B cell (primary cell): ENCODE results near the gene INTS14. TPM values are rescaled to one million over a fixed set of nuclear protein-coding genes. Genes with fewer than 3 reads are reported as not detected.

Experiments
- ATAC-seq: fragments of 200-7000 bp; cut with Tn5 transposase; one replicate; pipeline ENCODE4 v1.10.0; 2021; ENCODE audit warnings: low read depth, mild to moderate bottlenecking, moderate number of reproducible peaks, moderate library complexity
- CTCF ChIA-PET: fragments of 350-600 bp; sonication (Branson Sonifier 250); formaldehyde crosslinking; loops from one replicate; lab custom pipeline; 2021; ENCODE audit warnings: antibody characterized with exemption, inconsistent platforms; lab: Charles Lee
- POLR2A ChIA-PET: fragments of 350-600 bp; sonication (Branson Sonifier 250); formaldehyde crosslinking; loops from one replicate; lab custom pipeline; 2021; ENCODE audit warnings: antibody characterized with exemption; lab: Charles Lee
- DNase-seq: peaks from one replicate; pipeline ENCODE4 v3.0.0; 2013
- H2AFZ ChIP-seq: 2 replicates; pipeline ENCODE4 v1.6.1; 2012; ENCODE audit warnings: mild to moderate bottlenecking, low read depth, low read length; ENCODE audit not compliant: insufficient read depth, poor library complexity, severe bottlenecking
- H3K27ac ChIP-seq, 2 donors: 1 replicate in 1 of 2; 2 replicates in 1 of 2; pipeline ENCODE4 v1.5.1; 2012 to 2013; ENCODE audit warnings: low read length in 2 of 2, mild to moderate bottlenecking in 2 of 2, moderate library complexity in 1 of 2
- H3K27me3 ChIP-seq, 4 experiments: fragments of 200-600 bp in 1 of 4; sonication (generic) in 1 of 4; replicated peaks in 1 of 4; 1 replicate in 2 of 4; 2 replicates in 2 of 4; pipeline versions ENCODE4 v1.6.1 to v1.7.0; 2013 to 2016; ENCODE audit warnings: low read length in 3 of 4, mild to moderate bottlenecking in 2 of 4, mixed read lengths in 1 of 4, moderate library complexity in 1 of 4; ENCODE audit not compliant: insufficient read depth in 4 of 4, control insufficient read depth in 3 of 4; ENCODE audit errors: control extremely low read depth in 1 of 4
- H3K36me3 ChIP-seq, 2 experiments: replicated peaks in 1 of 2; 1 replicate in 1 of 2; 2 replicates in 1 of 2; pipeline versions ENCODE4 v1.6.1 to v1.7.1; 2013; ENCODE audit warnings: low read length in 1 of 2; ENCODE audit not compliant: insufficient read depth in 2 of 2, control insufficient read depth in 1 of 2; ENCODE audit errors: control extremely low read depth in 1 of 2, extremely low read depth in 1 of 2
- H3K4me1 ChIP-seq, 2 donors: fragments of 200-600 bp in 1 of 2; sonication (generic) in 1 of 2; 1 replicate in 1 of 2; 2 replicates in 1 of 2; pipeline versions ENCODE4 v1.5.1 to v1.6.1; 2013 to 2017; ENCODE audit warnings: low read length in 2 of 2; ENCODE audit not compliant: control insufficient read depth in 2 of 2, insufficient read depth in 2 of 2
- H3K4me2 ChIP-seq: replicated peaks from 2 replicates; pipeline ENCODE3; 2012; ENCODE audit warnings: mild to moderate bottlenecking, low read depth, low read length; ENCODE audit not compliant: poor library complexity, severe bottlenecking
- H3K4me3 ChIP-seq, 5 experiments: fragments of 200-600 bp in 1 of 5; sonication (generic) in 1 of 5; 1 replicate in 3 of 5; 2 replicates in 2 of 5; pipeline versions ENCODE4 v1.5.1 to v1.7.0; 2011 to 2016; ENCODE audit warnings: low read length in 4 of 5, mild to moderate bottlenecking in 4 of 5, low read depth in 2 of 5, control low read depth in 1 of 5, moderate library complexity in 1 of 5; ENCODE audit not compliant: insufficient read depth in 1 of 5; ENCODE audit errors: control extremely low read depth in 1 of 5, extremely low read depth in 1 of 5
- H3K79me2 ChIP-seq: fragments of 200-600 bp; sonication (generic); one replicate; pipeline ENCODE4 v1.6.0; 2016; ENCODE audit warnings: low read length; ENCODE audit not compliant: control insufficient read depth, insufficient read depth
- H3K9ac ChIP-seq: fragments of 200-600 bp; sonication (generic); 2 replicates; pipeline ENCODE4 v1.6.1; 2017; ENCODE audit warnings: mild to moderate bottlenecking, low read length, moderate library complexity
- H3K9me3 ChIP-seq, 3 donors: one replicate each; pipeline versions ENCODE4 v1.6.1 to v1.7.1; 2013; ENCODE audit warnings: low read length in 2 of 3; ENCODE audit not compliant: control insufficient read depth in 2 of 3, insufficient read depth in 1 of 3; ENCODE audit errors: control extremely low read depth in 1 of 3
- H4K20me1 ChIP-seq: 2 replicates; pipeline ENCODE4 v1.6.0; 2012; ENCODE audit warnings: mild to moderate bottlenecking, low read length; ENCODE audit not compliant: insufficient read depth, control insufficient read depth, poor library complexity, severe bottlenecking
- H3K27ac Mint-ChIP-seq: one replicate; pipeline ENCODE4 v1.8.0; 2021; ENCODE audit warnings: mixed read lengths
- H3K27me3 Mint-ChIP-seq: one replicate; pipeline ENCODE4 v1.8.0; 2021; ENCODE audit warnings: mixed read lengths
- H3K4me1 Mint-ChIP-seq: one replicate; pipeline ENCODE4 v1.8.0; 2021; ENCODE audit warnings: mixed read lengths
- H3K4me3 Mint-ChIP-seq: one replicate; pipeline ENCODE4 v1.8.0; 2021; ENCODE audit warnings: mixed read lengths
- H3K9me3 Mint-ChIP-seq: one replicate; pipeline ENCODE4 v1.8.0; 2022; ENCODE audit warnings: mixed read lengths; ENCODE audit not compliant: insufficient read depth
- EZH2 ChIP-seq: IDR thresholded peaks from 2 replicates; pipeline ENCODE4 v1.6.1; 2012; ENCODE audit warnings: borderline replicate concordance, low read depth, mild to moderate bottlenecking, moderate library complexity, low read length; ENCODE audit not compliant: insufficient read depth, poor library complexity, severe bottlenecking
- WGBS: methylation state at CpG from one replicate; pipeline ENCODE4 v1.1.5; 2013; ENCODE audit warnings: missing lambda C conversion rate; ENCODE audit not compliant: insufficient coverage; 5-methylcytosine and 5-hydroxymethylcytosine counted together
- intact Hi-C: fragments of 100-400 bp; cut with micrococcal nuclease; formaldehyde crosslinking; loops from one replicate; pipeline ENCODE4 v1.10.0; 2022
- polyA plus RNA-seq: library from polyadenylated mRNA; depleted of rRNA; stranded (reverse); fragments of >200 nt; gene quantifications from 2 replicates; pipeline ENCODE4 v1.2.3, GENCODE V29; 2012
- total RNA-seq, 2 donors: library from RNA; stranded (reverse); fragments of 120-200 nt in 1 of 2; gene quantifications; 1 replicate in 1 of 2; 2 replicates in 1 of 2; pipeline versions ENCODE4 v1.2.3 to v1.2.4, GENCODE V29; 2013 to 2022
- TF ChIP-seq, protein P1 (sequence below): fragments of 200-600 bp; IDR thresholded peaks from one replicate; pipeline ENCODE4 v1.8.0; 2022; ENCODE audit warnings: antibody characterized with exemption, mild to moderate bottlenecking

The INTS14 gene
- total and polyA plus RNA-seq, 2 donors (not counting 1 experiment from before 2014, with no cell fraction given), result 19.3 to 39.0 TPM

GRCh38 chr15:65598468-65598867, 12.5 kb downstream of the INTS14 start:
- Histone ChIP-seq H3K4me1 (no peaks in the 10 kb centered on the region), H2AFZ (no peak overlapping the region), H3K4me3 (no peak overlapping the region), H3K27me3 (no peaks in the 10 kb centered on the region), H3K9me3 (no peaks in the 10 kb centered on the region), H3K79me2 (no peaks in the 10 kb centered on the region), H3K27ac (no peak overlapping the region), H3K4me2 (no peak overlapping the region), H4K20me1 (no peaks in the 10 kb centered on the region), H3K36me3 (peaks cover 2 to 48% of the 10 kb centered on the region in 2 experiments), H3K9ac (no peak overlapping the region)
- Mint-ChIP-seq H3K9me3 (no peaks in the 10 kb centered on the region), H3K4me1 (no peaks in the 10 kb centered on the region), H3K27me3 (no peaks in the 10 kb centered on the region), H3K4me3 (no peak overlapping the region), H3K27ac (no peak overlapping the region)
- WGBS, result no CpG with 5 or more reads among the region's 2 CpGs
- ATAC-seq (no peak), DNase-seq (no peak)
- intact Hi-C loops, result loop anchor here (5.0 kb wide), 1 partner anchor 689 kb away; no protein-coding TSS in a partner anchor
- TF ChIP-seq EZH2, result no peak
- TF ChIP-seq, protein P1, sequence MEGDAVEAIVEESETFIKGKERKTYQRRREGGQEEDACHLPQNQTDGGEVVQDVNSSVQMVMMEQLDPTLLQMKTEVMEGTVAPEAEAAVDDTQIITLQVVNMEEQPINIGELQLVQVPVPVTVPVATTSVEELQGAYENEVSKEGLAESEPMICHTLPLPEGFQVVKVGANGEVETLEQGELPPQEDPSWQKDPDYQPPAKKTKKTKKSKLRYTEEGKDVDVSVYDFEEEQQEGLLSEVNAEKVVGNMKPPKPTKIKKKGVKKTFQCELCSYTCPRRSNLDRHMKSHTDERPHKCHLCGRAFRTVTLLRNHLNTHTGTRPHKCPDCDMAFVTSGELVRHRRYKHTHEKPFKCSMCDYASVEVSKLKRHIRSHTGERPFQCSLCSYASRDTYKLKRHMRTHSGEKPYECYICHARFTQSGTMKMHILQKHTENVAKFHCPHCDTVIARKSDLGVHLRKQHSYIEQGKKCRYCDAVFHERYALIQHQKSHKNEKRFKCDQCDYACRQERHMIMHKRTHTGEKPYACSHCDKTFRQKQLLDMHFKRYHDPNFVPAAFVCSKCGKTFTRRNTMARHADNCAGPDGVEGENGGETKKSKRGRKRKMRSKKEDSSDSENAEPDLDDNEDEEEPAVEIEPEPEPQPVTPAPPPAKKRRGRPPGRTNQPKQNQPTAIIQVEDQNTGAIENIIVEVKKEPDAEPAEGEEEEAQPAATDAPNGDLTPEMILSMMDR, result no peak
- ChIA-PET POLR2A (no interaction called here), CTCF (interaction anchor here (1.1 to 1.6 kb wide), 3 partner anchors 8 to 259 kb away, joined by 3 read pairs; partner anchors contain the start of gene INTS14)

- Histone ChIP-seq H3K9ac (no peak overlapping the region), H3K27ac (no peak overlapping the region), H3K4me3 (no peak overlapping the region), H3K79me2 (no peaks in the 10 kb centered on the region), H3K9me3 (no peaks in the 10 kb centered on the region), H3K4me1 (no peaks in the 10 kb centered on the region), H3K36me3 (peaks cover 19 to 64% of the 10 kb centered on the region in 2 experiments), H4K20me1 (no peaks in the 10 kb centered on the region), H3K4me2 (no peak overlapping the region), H3K27me3 (no peaks in the 10 kb centered on the region), H2AFZ (no peak overlapping the region)
- Mint-ChIP-seq H3K27ac (no peak overlapping the region), H3K4me3 (no peak overlapping the region), H3K4me1 (no peaks in the 10 kb centered on the region), H3K27me3 (no peaks in the 10 kb centered on the region), H3K9me3 (no peaks in the 10 kb centered on the region)
- WGBS, result no CpG with 5 or more reads among the region's 3 CpGs
- ChIA-PET POLR2A (no interaction called here), CTCF (interaction anchor here (0.9 to 2.2 kb wide), 8 partner anchors 11 to 903 kb away, joined by 3 to 8 read pairs (median 4); partner anchors contain the start of gene INTS14)
- no peak for ATAC-seq
- TF ChIP-seq, protein P1, result peak; percentile 58
- TF ChIP-seq EZH2, result no peak
- intact Hi-C loops, result loop anchor here (5.0 kb wide), 1 partner anchor 691 kb away; no protein-coding TSS in a partner anchor
- DNase-seq, result peak; percentile 38
Observed at GRCh38 chr15:65595960-65596359, 15.0 kb downstream of the INTS14 start.
